Esophagus squamous epithelium (tissue), 5 donors: ENCODE measurements around the gene NMNAT2. TPM values are rescaled to one million over a fixed set of nuclear protein-coding genes. Genes with fewer than 3 reads are reported as not detected.

Experiments
- DNase-seq: peaks from one replicate; lab custom pipeline; 2025; lab: John Stamatoyannopoulos, UW
- H3K27ac ChIP-seq, 4 donors: fragments of 200-600 bp; sonication (generic); one replicate each; pipeline ENCODE4 v1.5.1; 2016 to 2019; ENCODE audit warnings: mild to moderate bottlenecking in 1 of 4
- H3K27me3 ChIP-seq, 4 donors: fragments of 200-600 bp; sonication (generic); 1 replicate in 3 of 4; 2 replicates in 1 of 4; pipeline versions ENCODE4 v1.5.1 to v1.6.0; 2017 to 2021; ENCODE audit warnings: antibody characterized with exemption in 1 of 4
- H3K36me3 ChIP-seq, 3 donors: fragments of 200-600 bp; sonication (generic); one replicate each; pipeline ENCODE4 v1.5.1; 2016 to 2019
- H3K4me1 ChIP-seq, 3 donors: fragments of 200-600 bp; sonication (generic); one replicate each; pipeline ENCODE4 v1.5.1; 2017 to 2019
- H3K4me3 ChIP-seq, 4 donors: fragments of 200-600 bp; sonication (generic); 1 replicate in 3 of 4; 2 replicates in 1 of 4; pipeline ENCODE4 v1.5.1; 2016 to 2019; ENCODE audit warnings: mild to moderate bottlenecking in 2 of 4, moderate library complexity in 1 of 4
- H3K9me3 ChIP-seq, 3 donors: fragments of 200-600 bp; sonication (generic); one replicate each; pipeline ENCODE4 v1.5.1; 2016 to 2019
- POLR2A ChIP-seq, 4 donors: fragments of 450-650 bp; IDR thresholded peaks; one replicate each; pipeline ENCODE4 v1.6.1; 2017; ENCODE audit warnings: antibody characterized with exemption in 4 of 4, mild to moderate bottlenecking in 4 of 4, moderate library complexity in 3 of 4
- WGBS, 2 donors: methylation state at CpG; one replicate each; pipeline ENCODE4 v1.1.5; 2018; 5-methylcytosine and 5-hydroxymethylcytosine counted together
- intact Hi-C: fragments of 100-400 bp; cut with DNase I; formaldehyde crosslinking; loops from one replicate; pipeline ENCODE4 v1.15.0; 2022
- total RNA-seq, 4 donors: library from RNA; depleted of rRNA; stranded (reverse); fragments of >200 nt; gene quantifications; one replicate each; pipeline ENCODE4 v1.1.0, GENCODE V29; 2016
- TF ChIP-seq, protein P1 (sequence below), 6 experiments: fragments of 450-650 bp in 4 of 6; fragments of 200-600 bp in 2 of 6; sonication (generic) in 2 of 6; IDR thresholded peaks; one replicate each; pipeline ENCODE4 v1.5.1; 2016 to 2019; ENCODE audit warnings: antibody characterized with exemption in 6 of 6, mild to moderate bottlenecking in 4 of 6, moderate library complexity in 4 of 6
- donor health status: DM: yes; HTN: yes; CAD: no.

Gene NMNAT2
- total RNA-seq, 4 donors from 2014 or later: 0.18 to 1.1 (median 0.26) TPM; not detected in 1

DNA sequence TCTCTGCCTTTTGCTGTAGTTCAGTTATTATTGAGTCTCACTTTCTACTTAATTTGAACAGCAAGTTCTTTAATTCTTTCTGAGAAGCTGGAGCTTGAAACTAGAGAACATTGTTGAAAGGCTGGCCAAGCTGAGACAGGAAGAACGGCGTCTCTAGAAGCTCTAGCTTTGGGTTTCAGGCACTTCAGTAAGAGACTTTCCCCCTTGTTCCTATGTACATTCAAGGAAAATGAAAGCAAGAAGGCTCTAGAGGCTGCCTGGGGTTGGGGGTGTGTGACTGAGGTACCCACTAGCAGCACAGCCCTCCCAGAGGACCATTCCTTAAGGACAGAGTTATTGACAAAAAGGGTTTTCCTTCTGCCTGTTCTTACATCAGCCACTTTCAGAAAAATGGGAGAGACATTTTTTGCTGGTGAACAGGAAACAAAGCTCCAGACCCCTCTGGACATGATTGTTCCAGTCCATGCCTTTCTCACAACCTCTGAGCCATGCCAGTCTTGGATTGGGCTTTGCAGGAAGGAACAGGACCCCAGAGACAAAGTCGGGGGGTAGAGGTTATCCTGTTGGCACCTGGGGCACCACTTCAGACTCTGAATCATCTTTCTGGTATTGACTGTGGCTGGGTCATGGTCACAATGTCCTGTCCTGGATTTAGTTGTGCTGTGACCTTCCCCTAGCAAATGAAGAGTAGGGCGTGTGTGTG, 169.0 kb downstream of the NMNAT2 start:
- WGBS, 2 donors: 74 to 86% methylated on average over 2 to 4 of the region's 4 CpGs
- Histone ChIP-seq H3K27ac (no peak overlapping the region), H3K36me3 (no peaks in the 10 kb centered on the region), H3K4me1 (peaks cover 0 to 1% (median under 1%) of the 10 kb centered on the region in 3 donors), H3K4me3 (no peak overlapping the region), H3K9me3 (no peaks in the 10 kb centered on the region), H3K27me3 (no peaks in the 10 kb centered on the region)
- intact Hi-C loops: no loop called here
- DNase-seq: no peak
- TF ChIP-seq, protein P1, sequence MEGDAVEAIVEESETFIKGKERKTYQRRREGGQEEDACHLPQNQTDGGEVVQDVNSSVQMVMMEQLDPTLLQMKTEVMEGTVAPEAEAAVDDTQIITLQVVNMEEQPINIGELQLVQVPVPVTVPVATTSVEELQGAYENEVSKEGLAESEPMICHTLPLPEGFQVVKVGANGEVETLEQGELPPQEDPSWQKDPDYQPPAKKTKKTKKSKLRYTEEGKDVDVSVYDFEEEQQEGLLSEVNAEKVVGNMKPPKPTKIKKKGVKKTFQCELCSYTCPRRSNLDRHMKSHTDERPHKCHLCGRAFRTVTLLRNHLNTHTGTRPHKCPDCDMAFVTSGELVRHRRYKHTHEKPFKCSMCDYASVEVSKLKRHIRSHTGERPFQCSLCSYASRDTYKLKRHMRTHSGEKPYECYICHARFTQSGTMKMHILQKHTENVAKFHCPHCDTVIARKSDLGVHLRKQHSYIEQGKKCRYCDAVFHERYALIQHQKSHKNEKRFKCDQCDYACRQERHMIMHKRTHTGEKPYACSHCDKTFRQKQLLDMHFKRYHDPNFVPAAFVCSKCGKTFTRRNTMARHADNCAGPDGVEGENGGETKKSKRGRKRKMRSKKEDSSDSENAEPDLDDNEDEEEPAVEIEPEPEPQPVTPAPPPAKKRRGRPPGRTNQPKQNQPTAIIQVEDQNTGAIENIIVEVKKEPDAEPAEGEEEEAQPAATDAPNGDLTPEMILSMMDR (IDR thresholded peaks at IDR 0.05): no peak
- TF ChIP-seq POLR2A (IDR thresholded peaks at IDR 0.05): no peak

DNA sequence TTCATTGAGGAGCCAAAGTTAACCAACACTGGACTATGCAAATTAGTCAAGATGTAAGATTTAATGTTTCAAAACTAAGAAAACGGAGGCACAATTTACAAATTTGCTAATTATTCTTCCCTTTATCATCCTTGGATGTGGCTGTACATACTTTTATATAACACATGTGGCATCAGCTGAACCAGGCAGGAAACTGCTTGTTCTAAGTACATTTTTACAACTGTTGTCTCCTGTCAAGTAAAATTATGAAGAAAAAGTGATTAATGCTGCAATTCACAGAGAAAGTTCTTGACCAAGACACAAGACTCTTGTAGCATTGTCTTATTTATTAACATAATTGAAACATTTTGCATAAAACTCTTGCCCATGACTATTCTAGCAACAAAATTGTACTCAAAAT, 170.2 kb downstream of the NMNAT2 start:
- Histone ChIP-seq H3K36me3 (peaks cover 0 to 8% (median 0%) of the 10 kb centered on the region in 3 donors), H3K9me3 (no peaks in the 10 kb centered on the region), H3K4me3 (no peak overlapping the region), H3K27ac (no peak overlapping the region), H3K4me1 (peaks cover 0 to 9% (median 6%) of the 10 kb centered on the region in 3 donors), H3K27me3 (no peaks in the 10 kb centered on the region)
- TF ChIP-seq, protein P1 (IDR thresholded peaks at IDR 0.05): no peak
- no peak for DNase-seq
- 79 to 80% methylated on average over 1 of the region's 1 CpG for WGBS, 2 donors
- intact Hi-C loops: no loop called here

DNA sequence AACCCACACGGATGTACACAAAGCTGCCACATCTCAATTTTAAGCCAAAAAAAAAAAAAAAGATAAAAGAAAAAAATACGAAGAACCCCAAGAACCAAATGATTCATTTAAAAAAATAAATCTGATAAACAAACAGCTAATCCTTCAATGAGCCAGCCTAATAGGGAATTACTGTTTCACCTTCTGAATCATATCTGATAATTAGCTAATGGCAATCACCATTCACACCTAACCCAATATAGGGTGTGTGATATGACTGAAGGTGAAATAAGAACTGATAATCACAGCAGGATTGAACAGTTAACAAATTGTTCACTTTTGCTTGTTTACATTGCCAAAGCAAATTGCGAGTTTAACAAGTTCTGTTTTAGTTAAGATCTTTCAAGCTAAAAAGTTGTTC, 170.7 kb downstream of the NMNAT2 start:
- intact Hi-C loops: no loop called here
- Histone ChIP-seq H3K27me3 (no peaks in the 10 kb centered on the region), H3K9me3 (no peaks in the 10 kb centered on the region), H3K4me3 (no peak overlapping the region), H3K4me1 (peaks cover 0 to 9% (median 6%) of the 10 kb centered on the region in 3 donors), H3K27ac (no peak overlapping the region), H3K36me3 (peaks cover 0 to 10% (median 0%) of the 10 kb centered on the region in 3 donors)
- no peak for DNase-seq
- TF ChIP-seq POLR2A (IDR thresholded peaks at IDR 0.05): no peak
- WGBS, 2 donors: 67 to 71% methylated on average over 3 of the region's 3 CpGs

DNA sequence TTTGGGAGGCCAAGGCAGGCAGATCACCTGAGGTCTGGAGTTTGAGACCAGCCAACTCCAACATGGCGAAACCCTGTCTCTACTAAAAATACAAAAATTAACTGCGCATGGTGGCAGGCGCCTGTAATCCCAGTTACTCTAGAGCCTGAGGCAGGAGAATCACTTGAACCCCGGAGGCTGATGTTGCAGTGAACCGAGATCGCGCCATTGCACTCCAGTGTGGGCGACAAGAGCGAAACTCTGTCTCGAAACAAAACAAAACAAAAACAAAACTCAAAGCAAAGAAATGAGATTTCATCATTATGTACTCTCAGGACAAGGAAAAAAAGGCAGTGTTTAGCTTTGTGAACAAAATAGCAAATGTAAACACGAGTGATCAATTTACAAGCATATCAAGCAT, 171.1 kb downstream of the NMNAT2 start:
- no peak for DNase-seq
- 95 to 97% methylated on average over 9 to 11 of the region's 11 CpGs for WGBS, 2 donors
- Histone ChIP-seq H3K27ac (no peak overlapping the region), H3K9me3 (no peaks in the 10 kb centered on the region), H3K27me3 (no peaks in the 10 kb centered on the region), H3K36me3 (peaks cover 0 to 10% (median 0%) of the 10 kb centered on the region in 3 donors), H3K4me3 (no peak overlapping the region), H3K4me1 (peaks cover 0 to 9% (median 6%) of the 10 kb centered on the region in 3 donors)
- no peak for TF ChIP-seq POLR2A (IDR thresholded peaks at IDR 0.05)
- TF ChIP-seq, protein P1 (IDR thresholded peaks at IDR 0.05): no peak
- intact Hi-C loops: no loop called here

DNA sequence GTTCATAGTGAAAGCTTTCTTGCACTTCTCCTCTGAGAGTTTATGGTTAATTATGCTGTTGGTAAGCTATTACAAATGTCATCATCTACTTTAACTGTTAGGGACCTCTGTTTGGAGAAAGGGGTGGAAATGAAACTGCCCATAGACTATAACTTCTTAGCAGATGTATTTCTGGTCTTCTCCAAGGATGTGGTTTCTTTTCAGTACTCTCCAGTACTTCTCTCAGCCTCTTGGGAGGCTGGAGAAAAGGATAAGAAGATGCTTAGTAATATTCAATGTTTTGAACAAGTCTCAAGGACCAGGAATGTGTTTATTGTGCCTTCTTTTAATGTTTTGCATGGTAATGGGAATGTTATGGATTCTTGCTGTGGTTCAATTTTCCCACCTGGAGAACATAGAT, 171.7 kb downstream of the NMNAT2 start:
- H3K36me3 ChIP-seq: peaks cover 0 to 10% (median 0%) of the 10 kb centered on the region in 3 donors
- no peak for DNase-seq
- no peaks in the 10 kb centered on the region for H3K9me3 ChIP-seq
- no peaks in the 10 kb centered on the region for H3K27me3 ChIP-seq
- intact Hi-C loops: no loop called here
- no peak overlapping the region for H3K4me3 ChIP-seq
- no peak overlapping the region for H3K27ac ChIP-seq
- H3K4me1 ChIP-seq: peaks cover 0 to 9% (median 6%) of the 10 kb centered on the region in 3 donors
- TF ChIP-seq, protein P1 (IDR thresholded peaks at IDR 0.05): no peak
